Lower lobe of right lung (tissue), 2 donors: ENCODE results near the gene HOXC11. TPM values are rescaled to one million over a fixed set of nuclear protein-coding genes. Genes with fewer than 3 reads are reported as not detected.

Source experiments
- ATAC-seq, 2 donors: fragments of 200-7000 bp; cut with Tn5 transposase; one replicate each; pipeline ENCODE4 v1.9.1; 2020 to 2022; ENCODE audit warnings: mild to moderate bottlenecking in 2 of 2, moderate library complexity in 2 of 2
- DNase-seq: peaks from one replicate; pipeline ENCODE4 v3.0.0-alpha.2; 2020
- H3K27ac ChIP-seq: fragments of 200-600 bp; one replicate; pipeline ENCODE4 v1.8.0; 2022
- H3K27me3 ChIP-seq: fragments of 200-600 bp; one replicate; pipeline ENCODE4 v1.8.0; 2022; ENCODE audit warnings: low read depth
- H3K36me3 ChIP-seq: fragments of 200-600 bp; one replicate; pipeline ENCODE4 v1.8.0; 2022; ENCODE audit warnings: mild to moderate bottlenecking
- H3K4me1 ChIP-seq: fragments of 200-600 bp; one replicate; pipeline ENCODE4 v1.8.0; 2022
- H3K4me3 ChIP-seq: fragments of 200-600 bp; one replicate; pipeline ENCODE4 v1.8.0; 2022; ENCODE audit warnings: mild to moderate bottlenecking
- H3K9me3 ChIP-seq: fragments of 200-600 bp; one replicate; pipeline ENCODE4 v1.8.0; 2022
- CTCF ChIP-seq: fragments of 200-600 bp; IDR thresholded peaks from one replicate; pipeline ENCODE4 v1.8.0; 2022; ENCODE audit warnings: antibody characterized with exemption, mild to moderate bottlenecking
- intact Hi-C: fragments of 100-400 bp; cut with DNase I; formaldehyde crosslinking; loops from one replicate; pipeline ENCODE4 v1.11.0; 2022
- total RNA-seq: library from RNA; stranded (reverse); fragmentation: NEBNext Ultra II Directional; extraction: Animal tissue kit (Norgen Biotek cat#: 25700); gene quantifications from one replicate; pipeline ENCODE4 v1.2.1, GENCODE V29; 2021
- donor health status: DM: no; HTN: yes; CAD: no; lungs with severe emphysema.

HOXC11 gene
- total RNA-seq, 1 donor from 2014 or later, result not detected

DNA sequence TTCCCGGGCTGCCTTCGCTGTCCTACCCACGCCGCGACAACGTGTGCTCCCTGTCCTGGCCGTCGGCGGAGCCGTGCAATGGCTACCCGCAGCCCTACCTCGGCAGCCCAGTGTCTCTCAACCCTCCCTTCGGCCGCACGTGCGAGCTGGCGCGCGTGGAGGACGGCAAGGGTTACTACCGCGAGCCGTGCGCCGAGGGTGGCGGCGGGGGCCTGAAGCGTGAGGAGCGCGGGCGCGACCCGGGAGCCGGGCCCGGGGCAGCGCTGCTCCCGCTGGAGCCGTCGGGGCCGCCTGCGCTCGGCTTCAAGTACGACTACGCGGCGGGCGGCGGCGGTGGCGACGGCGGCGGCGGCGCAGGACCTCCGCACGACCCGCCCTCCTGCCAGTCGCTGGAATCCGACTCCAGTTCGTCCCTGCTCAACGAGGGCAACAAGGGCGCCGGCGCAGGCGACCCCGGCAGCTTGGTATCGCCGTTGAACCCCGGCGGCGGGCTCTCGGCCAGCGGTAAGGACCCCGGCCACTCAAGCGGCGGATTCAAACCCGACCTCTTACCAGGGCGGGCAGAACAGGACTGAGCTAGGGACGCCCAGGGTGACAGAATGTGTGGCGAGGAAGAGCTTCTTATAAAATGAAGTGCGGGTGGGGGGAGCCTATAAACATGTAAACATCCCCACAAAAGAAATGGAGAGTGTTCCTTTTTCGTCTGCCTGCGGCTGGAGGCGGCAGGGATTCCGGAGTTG lies 17.7 kb upstream of the HOXC11 start:
- H3K27me3 ChIP-seq, result peaks cover 100% of the 10 kb centered on the region
- no peak for TF ChIP-seq CTCF

GRCh38 chr12:53955776-53956250 lies 17.1 kb upstream of the HOXC11 start:
- Histone ChIP-seq H3K9me3 (no peaks in the 10 kb centered on the region), H3K27ac (no peak overlapping the region), H3K4me1 (no peaks in the 10 kb centered on the region), H3K27me3 (peaks cover 100% of the 10 kb centered on the region), H3K36me3 (no peaks in the 10 kb centered on the region), H3K4me3 (no peak overlapping the region)
- ATAC-seq (no peak), DNase-seq (no peak)
- intact Hi-C loops, result no loop called here
- TF ChIP-seq CTCF, result no peak

More for the DNA sequence above, 17.7 kb upstream of the HOXC11 start:
- ATAC-seq, result no peak
- H3K9me3 ChIP-seq, result no peaks in the 10 kb centered on the region
- H3K36me3 ChIP-seq, result no peaks in the 10 kb centered on the region
- H3K27ac ChIP-seq, result no peak overlapping the region
- intact Hi-C loops, result no loop called here
- H3K4me1 ChIP-seq, result no peaks in the 10 kb centered on the region
- no peak overlapping the region for H3K4me3 ChIP-seq
- no peak for DNase-seq

GRCh38 chr12:53956251-53956887 lies 16.6 kb upstream of the HOXC11 start:
- no peaks in the 10 kb centered on the region for H3K4me1 ChIP-seq
- no peak overlapping the region for H3K4me3 ChIP-seq
- intact Hi-C loops, result no loop called here
- no peaks in the 10 kb centered on the region for H3K9me3 ChIP-seq
- no peaks in the 10 kb centered on the region for H3K36me3 ChIP-seq
- no peak for DNase-seq
- peaks cover 100% of the 10 kb centered on the region for H3K27me3 ChIP-seq
- no peak for TF ChIP-seq CTCF
- H3K27ac ChIP-seq, result no peak overlapping the region
- no peak for ATAC-seq

DNA sequence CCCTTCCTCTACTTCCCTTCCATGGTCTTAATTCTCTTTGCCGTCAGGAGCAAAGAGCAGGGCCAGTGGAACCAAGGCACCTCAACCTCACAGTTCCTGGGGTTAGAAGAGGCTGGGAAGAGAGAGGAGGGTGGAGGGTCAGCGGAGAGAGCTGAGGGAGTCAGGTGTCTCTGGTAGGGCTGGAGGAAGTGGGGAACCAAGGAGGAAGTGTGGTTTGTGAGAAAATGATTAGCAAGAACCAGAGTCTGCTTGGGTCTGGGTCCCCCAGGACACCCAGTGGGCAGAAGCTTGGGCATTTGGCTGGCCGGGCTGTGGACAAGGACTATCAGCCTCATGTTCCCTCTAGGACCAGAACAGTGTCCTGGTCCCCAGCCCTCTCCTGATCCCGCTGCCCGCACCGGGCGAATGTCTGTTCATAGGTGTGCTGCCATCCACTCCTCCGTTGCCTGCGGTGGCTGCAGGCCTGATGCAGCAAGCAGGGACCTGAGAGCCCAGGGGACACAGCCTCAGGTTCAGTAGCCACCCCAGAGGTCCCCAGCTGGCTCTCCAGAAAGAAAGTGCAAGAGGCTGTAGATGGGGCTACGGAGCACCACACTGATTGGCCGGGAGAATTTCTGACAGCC lies 15.9 kb upstream of the HOXC11 start:
- Histone ChIP-seq H3K4me1 (no peaks in the 10 kb centered on the region), H3K4me3 (no peak overlapping the region), H3K27me3 (peaks cover 100% of the 10 kb centered on the region), H3K27ac (no peak overlapping the region), H3K9me3 (no peaks in the 10 kb centered on the region), H3K36me3 (no peaks in the 10 kb centered on the region)
- intact Hi-C loops, result no loop called here
- no peak for ATAC-seq
- no peak for TF ChIP-seq CTCF
- DNase-seq, result no peak

DNA sequence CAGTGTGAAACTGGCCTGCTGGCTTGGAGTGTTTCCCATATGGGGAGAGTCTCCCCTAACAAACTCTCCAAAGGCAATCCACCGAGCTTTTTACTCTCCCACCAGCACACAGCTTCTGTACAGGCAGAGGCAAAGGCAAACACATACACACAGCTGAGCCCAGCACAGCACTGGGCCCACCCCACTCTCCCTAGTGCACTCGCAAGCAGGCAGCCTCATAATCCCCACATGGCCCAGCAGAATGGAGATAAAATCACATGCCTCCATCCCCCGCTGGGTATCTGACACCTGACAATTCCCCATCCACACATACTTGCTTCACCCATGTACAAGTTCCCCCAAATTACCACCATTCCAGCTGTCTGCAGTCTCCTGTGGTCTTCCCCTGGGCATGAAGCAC lies 14.8 kb upstream of the HOXC11 start:
- Histone ChIP-seq H3K4me3 (no peak overlapping the region), H3K27me3 (peaks cover 100% of the 10 kb centered on the region), H3K4me1 (no peaks in the 10 kb centered on the region), H3K36me3 (no peaks in the 10 kb centered on the region), H3K9me3 (no peaks in the 10 kb centered on the region), H3K27ac (no peak overlapping the region)
- TF ChIP-seq CTCF, result no peak
- DNase-seq, result no peak
- ATAC-seq, result no peak
- intact Hi-C loops, result no loop called here
